HepG2 (cell line): ENCODE measurements around the gene SRCIN1. TPM values are rescaled to one million over a fixed set of nuclear protein-coding genes. Genes with fewer than 3 reads are reported as not detected.
A peak's percentile ranks its signal among the peaks of the same experiment; 100 is the strongest.

Experiments
- GTF2F1 ChIP-seq: fragments of 150-350 bp; IDR thresholded peaks from 2 replicates; pipeline ENCODE4 v1.6.1; 2014; ENCODE audit warnings: low read length
- HNRNPLL ChIP-seq: fragments of 200-400 bp; formaldehyde crosslinking; IDR thresholded peaks from 2 replicates; pipeline ENCODE4 v1.6.1; 2017; ENCODE audit warnings: mild to moderate bottlenecking, low read depth, low read length; ENCODE audit not compliant: poor library complexity, severe bottlenecking
- HNRNPUL1 ChIP-seq: fragments of 200-400 bp; formaldehyde crosslinking; IDR thresholded peaks from 2 replicates; pipeline ENCODE4 v1.6.1; 2017; ENCODE audit warnings: low read depth, mild to moderate bottlenecking, low read length, moderate library complexity
- IKZF4 ChIP-seq: sonication (generic); formaldehyde crosslinking; IDR thresholded peaks from 2 replicates; pipeline ENCODE4 v1.5.1; 2020; ENCODE audit warnings: borderline replicate concordance, mild to moderate bottlenecking, low read depth, missing genetic modification reagents; ENCODE audit errors: not compliant biosample characterization
- IRX3 ChIP-seq: sonication (generic); formaldehyde crosslinking; IDR thresholded peaks from 2 replicates; pipeline ENCODE4 v1.8.1; 2023; ENCODE audit warnings: mild to moderate bottlenecking, low read depth, missing genetic modification reagents, borderline replicate concordance
- KDM3A ChIP-seq: IDR thresholded peaks from 2 replicates; pipeline ENCODE4 v1.6.1; 2018; ENCODE audit warnings: low read depth, missing compliant biosample characterization
- PATZ1 ChIP-seq: sonication (generic); formaldehyde crosslinking; IDR thresholded peaks from 2 replicates; pipeline ENCODE4 v1.4.0; 2020; ENCODE audit warnings: missing genetic modification reagents
- POLR2AphosphoS2 ChIP-seq: IDR thresholded peaks from 2 replicates; pipeline ENCODE4 v1.6.1; 2011; ENCODE audit warnings: low read depth, low read length, improper control_type of control experiment
- TBP ChIP-seq: sonication (generic); formaldehyde crosslinking; IDR thresholded peaks from 2 replicates; pipeline ENCODE4 v1.5.0; 2020; ENCODE audit warnings: missing genetic modification reagents
- TBX3 ChIP-seq: fragments of 450-650 bp; IDR thresholded peaks from 2 replicates; pipeline ENCODE4 v1.6.1; 2017; ENCODE audit warnings: antibody characterized with exemption, mild to moderate bottlenecking, inconsistent platforms, borderline replicate concordance
- YEATS4 ChIP-seq: sonication (generic); formaldehyde crosslinking; IDR thresholded peaks from 2 replicates; pipeline ENCODE4 v1.4.0; 2020; ENCODE audit warnings: missing genetic modification reagents, borderline replicate concordance
- ZKSCAN5 ChIP-seq: sonication (generic); formaldehyde crosslinking; IDR thresholded peaks from 2 replicates; pipeline ENCODE4 v1.5.1; 2020; ENCODE audit warnings: mild to moderate bottlenecking, missing genetic modification reagents
- ZMAT5 ChIP-seq: sonication (generic); formaldehyde crosslinking; IDR thresholded peaks from 2 replicates; pipeline ENCODE4 v1.5.0; 2020; ENCODE audit warnings: mild to moderate bottlenecking, low read depth, missing genetic modification reagents, borderline replicate concordance
- ZNF101 ChIP-seq: sonication (generic); formaldehyde crosslinking; IDR thresholded peaks from 2 replicates; pipeline ENCODE4 v1.4.0; 2020; ENCODE audit warnings: mild to moderate bottlenecking, low read depth, missing genetic modification reagents, borderline replicate concordance
- ZNF17 ChIP-seq: sonication (generic); formaldehyde crosslinking; IDR thresholded peaks from 2 replicates; pipeline ENCODE4 v1.5.0; 2020; ENCODE audit warnings: mild to moderate bottlenecking, missing genetic modification reagents
- ZNF292 ChIP-seq: sonication (generic); formaldehyde crosslinking; IDR thresholded peaks from 2 replicates; pipeline ENCODE4 v1.8.1; 2022; ENCODE audit warnings: mild to moderate bottlenecking, low read depth, missing genetic modification reagents, borderline replicate concordance
- ZNF431 ChIP-seq: sonication (generic); formaldehyde crosslinking; IDR thresholded peaks from 2 replicates; pipeline ENCODE4 v1.9.0; 2022; ENCODE audit warnings: missing genetic modification reagents, low read depth, mild to moderate bottlenecking, borderline replicate concordance
- ZNF567 ChIP-seq: sonication (generic); formaldehyde crosslinking; IDR thresholded peaks from 2 replicates; pipeline ENCODE4 v1.8.1; 2023; ENCODE audit warnings: mild to moderate bottlenecking, missing genetic modification reagents, borderline replicate concordance
- ZNF644 ChIP-seq: IDR thresholded peaks from 2 replicates; pipeline ENCODE4 v1.6.1; 2016; ENCODE audit warnings: low read depth
- polyA plus RNA-seq, 8 experiments: library from polyadenylated mRNA; depleted of rRNA in 3 of 8; stranded (reverse) in 7 of 8; unstranded in 1 of 8; fragments of >200 nt; fragmentation: Illumina TruSeq in 4 of 8; extraction: Trizol in 4 of 8; gene quantifications; 2 replicates each; pipeline versions ENCODE4 v1.2.1 to v1.2.3, GENCODE V29; 2011 to 2016; ENCODE audit warnings: low read depth in 4 of 8, missing spikeins in 1 of 8, mixed read lengths in 1 of 8; ENCODE audit not compliant: insufficient read depth in 1 of 8
- total RNA-seq, 5 experiments: library from RNA; depleted of rRNA; stranded (reverse); fragments of >200 nt; fragmentation: Illumina TruSeq; extraction: Trizol; gene quantifications; 2 replicates each; pipeline ENCODE4 v1.2.3, GENCODE V29; 2016; ENCODE audit warnings: low read depth in 1 of 5
- TF ChIP-seq, protein P1 (sequence below): sonication (generic); formaldehyde crosslinking; IDR thresholded peaks from 2 replicates; pipeline ENCODE4 v1.5.0; 2020; ENCODE audit warnings: mild to moderate bottlenecking, missing genetic modification reagents, borderline replicate concordance

Gene SRCIN1
- total and polyA plus RNA-seq, 2 of the 13 experiments (the other 11 are each of a cell fraction or from before 2014, with no cell fraction given), result 1.2 to 9.6 TPM

- no peak for TF ChIP-seq PATZ1 (CRISPR knock-in tag)
- no peak for TF ChIP-seq ZMAT5 (CRISPR knock-in tag)
- peak; percentile 43; the same call in 1 of the 2 replicates for TF ChIP-seq YEATS4 (CRISPR knock-in tag)
- TF ChIP-seq, protein P1, sequence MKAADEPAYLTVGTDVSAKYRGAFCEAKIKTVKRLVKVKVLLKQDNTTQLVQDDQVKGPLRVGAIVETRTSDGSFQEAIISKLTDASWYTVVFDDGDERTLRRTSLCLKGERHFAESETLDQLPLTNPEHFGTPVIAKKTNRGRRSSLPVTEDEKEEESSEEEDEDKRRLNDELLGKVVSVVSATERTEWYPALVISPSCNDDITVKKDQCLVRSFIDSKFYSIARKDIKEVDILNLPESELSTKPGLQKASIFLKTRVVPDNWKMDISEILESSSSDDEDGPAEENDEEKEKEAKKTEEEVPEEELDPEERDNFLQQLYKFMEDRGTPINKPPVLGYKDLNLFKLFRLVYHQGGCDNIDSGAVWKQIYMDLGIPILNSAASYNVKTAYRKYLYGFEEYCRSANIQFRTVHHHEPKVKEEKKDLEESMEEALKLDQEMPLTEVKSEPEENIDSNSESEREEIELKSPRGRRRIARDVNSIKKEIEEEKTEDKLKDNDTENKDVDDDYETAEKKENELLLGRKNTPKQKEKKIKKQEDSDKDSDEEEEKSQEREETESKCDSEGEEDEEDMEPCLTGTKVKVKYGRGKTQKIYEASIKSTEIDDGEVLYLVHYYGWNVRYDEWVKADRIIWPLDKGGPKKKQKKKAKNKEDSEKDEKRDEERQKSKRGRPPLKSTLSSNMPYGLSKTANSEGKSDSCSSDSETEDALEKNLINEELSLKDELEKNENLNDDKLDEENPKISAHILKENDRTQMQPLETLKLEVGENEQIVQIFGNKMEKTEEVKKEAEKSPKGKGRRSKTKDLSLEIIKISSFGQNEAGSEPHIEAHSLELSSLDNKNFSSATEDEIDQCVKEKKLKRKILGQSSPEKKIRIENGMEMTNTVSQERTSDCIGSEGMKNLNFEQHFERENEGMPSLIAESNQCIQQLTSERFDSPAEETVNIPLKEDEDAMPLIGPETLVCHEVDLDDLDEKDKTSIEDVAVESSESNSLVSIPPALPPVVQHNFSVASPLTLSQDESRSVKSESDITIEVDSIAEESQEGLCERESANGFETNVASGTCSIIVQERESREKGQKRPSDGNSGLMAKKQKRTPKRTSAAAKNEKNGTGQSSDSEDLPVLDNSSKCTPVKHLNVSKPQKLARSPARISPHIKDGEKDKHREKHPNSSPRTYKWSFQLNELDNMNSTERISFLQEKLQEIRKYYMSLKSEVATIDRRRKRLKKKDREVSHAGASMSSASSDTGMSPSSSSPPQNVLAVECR, result peak; percentile 10; the same call in 1 of the 2 replicates
- no peak for TF ChIP-seq TBX3
- TF ChIP-seq ZNF644 (CRISPR knock-in tag), result no peak
- 0 out of 2 replicates have a peak, but pooled peaks have one; percentile 24 for TF ChIP-seq ZNF292 (CRISPR knock-in tag)
- TF ChIP-seq HNRNPLL, result no peak
- TF ChIP-seq ZNF101, result no peak
- TF ChIP-seq IKZF4, result no peak
- TF ChIP-seq TBP (CRISPR knock-in tag), result no peak
- no peak for TF ChIP-seq ZNF567
- no peak for TF ChIP-seq GTF2F1
- TF ChIP-seq KDM3A (CRISPR knock-in tag), result peak; percentile 30; the same call in 1 of the 2 replicates
- no peak for TF ChIP-seq ZKSCAN5
- no peak for TF ChIP-seq POLR2AphosphoS2
- TF ChIP-seq ZNF431 (CRISPR knock-in tag), result no peak
- TF ChIP-seq ZNF17 (CRISPR knock-in tag), result no peak
- TF ChIP-seq HNRNPUL1, result no peak
- TF ChIP-seq IRX3 (CRISPR knock-in tag), result no peak
Measured at GRCh38 chr17:38585056-38585917, 20.5 kb downstream of the SRCIN1 start (continued).
